Measurements from ENCODE around the gene TTYH2. TPM values are rescaled to one million over a fixed set of nuclear protein-coding genes. Genes with fewer than 3 reads are reported as not detected.

The TTYH2 gene
- total and polyA plus RNA-seq, 2 of the 4 experiments (the other 2 are of a cell fraction) = 2.3 to 6.8 TPM

GRCh38 chr17:74250324-74250995, 37.1 kb downstream of the TTYH2 start:
- no peak overlapping the region for H3K56ac ChIP-seq (ENCODE audit: extremely low read depth, insufficient read depth, low read length)
- no peak overlapping the region for H4K8ac ChIP-seq (ENCODE audit: low read depth in 2 of 2, low read length in 2 of 2)
- no peak overlapping the region for H3K18ac ChIP-seq (ENCODE audit: low read depth, low read length)
- H3K27ac ChIP-seq (ENCODE audit: insufficient read depth, low read length) = no peak overlapping the region
- no peak overlapping the region for H3K4me2 ChIP-seq (ENCODE audit: low read depth, low read length)
- H2BK120ac ChIP-seq (ENCODE audit: low read depth, low read length) = no peak overlapping the region
- ATAC-seq (ENCODE audit: low read depth) (no peak), DNase-seq (no peak)
- in situ Hi-C loops (cut with MboI; ENCODE audit: low sequenced_read_pairs) = no loop called here
- no peaks in the 10 kb centered on the region for H3K27me3 ChIP-seq (ENCODE audit: control insufficient read depth, insufficient read depth, low read length)
- H2AFZ ChIP-seq (replicated peaks; ENCODE audit: low read length, poor library complexity) = no peak overlapping the region
- no peak overlapping the region for H2BK15ac ChIP-seq (ENCODE audit: low read depth, low read length)
- H4K91ac ChIP-seq (ENCODE audit: insufficient read depth, low read depth, low read length) = no peak overlapping the region
- no peaks in the 10 kb centered on the region for H3K79me1 ChIP-seq (ENCODE audit: low read depth in 1 of 2, low read length in 2 of 2)
- H4K20me1 ChIP-seq (ENCODE audit: insufficient read depth, low read length) = no peaks in the 10 kb centered on the region
- no CpG with 5 or more reads among the region's 12 CpGs for WGBS, 2 experiments (ENCODE audit: extremely low coverage in 2 of 2, insufficient read length in 1 of 2)
- CTCF ChIA-PET = no interaction called here
- H2BK5ac ChIP-seq (ENCODE audit: low read depth, low read length, poor library complexity, severe bottlenecking) = no peak overlapping the region
- H3K9ac ChIP-seq (ENCODE audit: low read depth, low read length) = no peak overlapping the region
- BruUV-seq (replicated peaks) = no TSS peak
- dilution Hi-C loops (cut with HindIII; ENCODE audit: low sequenced_read_pairs, unreplicated experiment) = no loop called here
- no peak overlapping the region for H2AK9ac ChIP-seq (replicated peaks; ENCODE audit: low read depth, low read length, poor library complexity)
- H3K36me3 ChIP-seq (ENCODE audit: control insufficient read depth, insufficient read depth, low read length) = no peaks in the 10 kb centered on the region
- no peak overlapping the region for H3K14ac ChIP-seq (replicated peaks; ENCODE audit: low read depth, low read length)
- H2BK20ac ChIP-seq (ENCODE audit: low read depth, low read length) = no peak overlapping the region
- intact Hi-C loops (cut with micrococcal nuclease) = no loop called here
- no peak overlapping the region for H3K4ac ChIP-seq (ENCODE audit: low read depth, low read length)
- TF ChIP-seq FOS (IDR thresholded peaks at IDR 0.05; ENCODE audit: low read depth, low read length) (no peak), MAZ (IDR thresholded peaks at IDR 0.05; ENCODE audit: borderline replicate concordance, low read depth, low read length) (no peak), POLR2A (IDR thresholded peaks at IDR 0.05; ENCODE audit: low read depth, low read length) (no peak), NFE2L2 (IDR thresholded peaks at IDR 0.05; ENCODE audit: low read depth, low read length) (no peak), MXI1 (IDR thresholded peaks at IDR 0.05; ENCODE audit: borderline replicate concordance, low read depth, low read length) (no peak)
- TF ChIP-seq, protein P1, sequence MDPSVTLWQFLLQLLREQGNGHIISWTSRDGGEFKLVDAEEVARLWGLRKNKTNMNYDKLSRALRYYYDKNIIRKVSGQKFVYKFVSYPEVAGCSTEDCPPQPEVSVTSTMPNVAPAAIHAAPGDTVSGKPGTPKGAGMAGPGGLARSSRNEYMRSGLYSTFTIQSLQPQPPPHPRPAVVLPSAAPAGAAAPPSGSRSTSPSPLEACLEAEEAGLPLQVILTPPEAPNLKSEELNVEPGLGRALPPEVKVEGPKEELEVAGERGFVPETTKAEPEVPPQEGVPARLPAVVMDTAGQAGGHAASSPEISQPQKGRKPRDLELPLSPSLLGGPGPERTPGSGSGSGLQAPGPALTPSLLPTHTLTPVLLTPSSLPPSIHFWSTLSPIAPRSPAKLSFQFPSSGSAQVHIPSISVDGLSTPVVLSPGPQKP (IDR thresholded peaks at IDR 0.05; ENCODE audit: borderline replicate concordance, low read depth, low read length) = no peak
- TF ChIP-seq, protein P2, sequence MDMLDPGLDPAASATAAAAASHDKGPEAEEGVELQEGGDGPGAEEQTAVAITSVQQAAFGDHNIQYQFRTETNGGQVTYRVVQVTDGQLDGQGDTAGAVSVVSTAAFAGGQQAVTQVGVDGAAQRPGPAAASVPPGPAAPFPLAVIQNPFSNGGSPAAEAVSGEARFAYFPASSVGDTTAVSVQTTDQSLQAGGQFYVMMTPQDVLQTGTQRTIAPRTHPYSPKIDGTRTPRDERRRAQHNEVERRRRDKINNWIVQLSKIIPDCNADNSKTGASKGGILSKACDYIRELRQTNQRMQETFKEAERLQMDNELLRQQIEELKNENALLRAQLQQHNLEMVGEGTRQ (IDR thresholded peaks at IDR 0.05; ENCODE audit: low read depth, low read length) = no peak
- no peaks in the 10 kb centered on the region for H3K9me3 ChIP-seq (ENCODE audit: control insufficient read depth, insufficient read depth, low read length)
- no peaks in the 10 kb centered on the region for H3K4me1 ChIP-seq (ENCODE audit: control insufficient read depth, insufficient read depth, low read length)
- H3K23ac ChIP-seq (ENCODE audit: low read depth, low read length) = no peak overlapping the region
- no peaks in the 10 kb centered on the region for H3K9me1 ChIP-seq (ENCODE audit: insufficient read depth, low read length)
- no peak overlapping the region for H3K4me3 ChIP-seq (ENCODE audit: insufficient read depth, low read depth, low read length)
- H2AK5ac ChIP-seq (ENCODE audit: low read depth, low read length) = no peak overlapping the region
- POLR2A ChIA-PET (ENCODE audit: unreplicated experiment) = no interaction called here
- H4K5ac ChIP-seq (ENCODE audit: low read depth, low read length) = no peak overlapping the region
